Measurements from ENCODE around the gene ABCA2. TPM values are rescaled to one million over a fixed set of nuclear protein-coding genes. Genes with fewer than 3 reads are reported as not detected.

Gene ABCA2
- total RNA-seq, 1 donor from 2014 or later, result 102 TPM

DNA sequence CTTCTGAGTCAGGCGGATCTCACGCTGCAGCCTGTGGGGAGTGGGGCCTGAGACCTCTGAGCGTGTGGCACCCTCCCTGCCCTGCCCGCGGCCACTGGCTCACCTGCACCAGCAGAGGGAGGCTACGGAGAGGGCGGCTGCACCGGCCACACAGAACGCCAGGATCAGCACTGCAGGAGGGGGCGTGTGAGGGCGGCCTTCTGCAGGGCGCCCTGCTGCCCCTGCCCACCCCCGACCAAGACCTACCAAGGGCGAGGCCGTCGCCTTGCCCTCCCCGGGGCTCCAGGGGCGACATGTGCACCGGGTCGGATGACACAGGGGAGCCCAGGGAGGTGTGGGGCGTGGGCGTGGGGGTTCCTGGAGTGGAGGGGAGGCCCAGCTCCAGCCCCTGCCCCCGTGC, 12.5 kb upstream of the ABCA2 start:
- Histone ChIP-seq H3K27ac (no peak overlapping the region), H3K27me3 (no peaks in the 10 kb centered on the region), H3K9me3 (no peaks in the 10 kb centered on the region), H3K36me3 (peaks cover 18 to 27% of the 10 kb centered on the region in 2 donors), H3K4me3 (no peak overlapping the region), H3K4me1 (peaks cover 5 to 12% of the 10 kb centered on the region in 2 donors)
- TF ChIP-seq, protein P1, sequence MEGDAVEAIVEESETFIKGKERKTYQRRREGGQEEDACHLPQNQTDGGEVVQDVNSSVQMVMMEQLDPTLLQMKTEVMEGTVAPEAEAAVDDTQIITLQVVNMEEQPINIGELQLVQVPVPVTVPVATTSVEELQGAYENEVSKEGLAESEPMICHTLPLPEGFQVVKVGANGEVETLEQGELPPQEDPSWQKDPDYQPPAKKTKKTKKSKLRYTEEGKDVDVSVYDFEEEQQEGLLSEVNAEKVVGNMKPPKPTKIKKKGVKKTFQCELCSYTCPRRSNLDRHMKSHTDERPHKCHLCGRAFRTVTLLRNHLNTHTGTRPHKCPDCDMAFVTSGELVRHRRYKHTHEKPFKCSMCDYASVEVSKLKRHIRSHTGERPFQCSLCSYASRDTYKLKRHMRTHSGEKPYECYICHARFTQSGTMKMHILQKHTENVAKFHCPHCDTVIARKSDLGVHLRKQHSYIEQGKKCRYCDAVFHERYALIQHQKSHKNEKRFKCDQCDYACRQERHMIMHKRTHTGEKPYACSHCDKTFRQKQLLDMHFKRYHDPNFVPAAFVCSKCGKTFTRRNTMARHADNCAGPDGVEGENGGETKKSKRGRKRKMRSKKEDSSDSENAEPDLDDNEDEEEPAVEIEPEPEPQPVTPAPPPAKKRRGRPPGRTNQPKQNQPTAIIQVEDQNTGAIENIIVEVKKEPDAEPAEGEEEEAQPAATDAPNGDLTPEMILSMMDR (IDR thresholded peaks at IDR 0.05), result no peak
- DNase-seq (ENCODE audit: low spot score in 2 of 2), result no peak
- intact Hi-C loops (cut with DNase I), result no loop called here

DNA sequence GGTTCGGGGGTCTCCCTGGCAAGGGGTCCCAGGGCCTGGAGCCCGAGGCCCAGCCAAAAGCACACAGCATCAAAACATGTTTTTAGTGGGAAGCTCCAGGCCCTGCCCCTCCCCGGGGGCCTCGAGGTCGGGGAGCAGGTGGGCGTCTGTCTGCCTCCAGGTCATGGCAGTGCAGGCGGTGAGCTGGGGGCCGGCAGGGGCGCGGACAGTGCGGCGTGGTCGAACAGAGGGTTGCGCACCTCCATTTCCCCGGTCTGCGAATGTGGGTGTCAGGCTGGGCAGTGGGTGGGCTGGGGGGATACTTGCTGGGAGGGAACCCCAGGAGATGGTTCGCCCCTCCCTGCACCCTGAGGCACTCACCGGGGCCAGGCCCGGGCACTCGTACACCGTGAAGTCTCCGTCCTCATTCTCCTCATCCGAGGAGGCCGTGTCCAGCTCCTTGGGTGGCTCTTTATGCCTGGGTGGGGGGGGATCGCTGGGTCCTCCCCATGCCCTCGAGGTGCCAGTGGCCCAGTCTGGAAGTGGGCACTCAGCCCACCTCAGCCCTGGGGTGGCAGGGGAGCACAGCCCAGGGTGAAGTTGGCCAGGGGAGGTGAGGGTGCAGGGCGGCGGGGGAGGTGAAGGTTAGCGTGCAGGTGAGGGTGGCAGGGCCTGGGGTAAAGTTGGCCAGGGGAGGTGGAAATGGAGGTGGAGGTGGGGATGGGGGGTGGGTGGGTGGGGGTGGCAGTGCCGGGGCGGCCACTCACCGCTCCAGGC, 11.8 kb upstream of the ABCA2 start:
- DNase-seq (ENCODE audit: low spot score in 2 of 2), result no peak

GRCh38 chr9:137038916-137039315, 10.9 kb upstream of the ABCA2 start:
- intact Hi-C loops (cut with DNase I), result no loop called here
- H3K36me3 ChIP-seq, result peaks cover 18 to 27% of the 10 kb centered on the region in 2 donors
- TF ChIP-seq, protein P1 (IDR thresholded peaks at IDR 0.05), result no peak

More for the DNA sequence above, 11.8 kb upstream of the ABCA2 start:
- Histone ChIP-seq H3K27me3 (no peaks in the 10 kb centered on the region), H3K4me3 (no peak overlapping the region), H3K36me3 (peaks cover 18 to 27% of the 10 kb centered on the region in 2 donors), H3K4me1 (peaks cover 2 to 12% of the 10 kb centered on the region in 2 donors), H3K9me3 (no peaks in the 10 kb centered on the region), H3K27ac (no peak overlapping the region)
- intact Hi-C loops (cut with DNase I), result no loop called here
- TF ChIP-seq, protein P1 (IDR thresholded peaks at IDR 0.05), result no peak

GRCh38 chr9:137037483-137037882, 9.4 kb upstream of the ABCA2 start:
- DNase-seq (ENCODE audit: low spot score in 2 of 2), result no peak
- no peaks in the 10 kb centered on the region for H3K27me3 ChIP-seq
- intact Hi-C loops (cut with DNase I), result no loop called here
- no peaks in the 10 kb centered on the region for H3K9me3 ChIP-seq
- peaks cover 0 to 7% of the 10 kb centered on the region in 2 donors for H3K4me1 ChIP-seq
- no peak overlapping the region for H3K27ac ChIP-seq
- peaks cover 18 to 27% of the 10 kb centered on the region in 2 donors for H3K36me3 ChIP-seq
- TF ChIP-seq, protein P1 (IDR thresholded peaks at IDR 0.05), result no peak
- no peak overlapping the region for H3K4me3 ChIP-seq

More at GRCh38 chr9:137038916-137039315, 10.9 kb upstream of the ABCA2 start:
- Histone ChIP-seq H3K4me1 (peaks cover 0 to 7% of the 10 kb centered on the region in 2 donors), H3K27me3 (no peaks in the 10 kb centered on the region), H3K4me3 (no peak overlapping the region), H3K27ac (no peak overlapping the region), H3K9me3 (no peaks in the 10 kb centered on the region)
- no peak for DNase-seq (ENCODE audit: low spot score in 2 of 2)

GRCh38 chr9:137037035-137037434, 9.0 kb upstream of the ABCA2 start:
- intact Hi-C loops (cut with DNase I), result no loop called here

More at GRCh38 chr9:137037035-137037434, 9.0 kb upstream of the ABCA2 start:
- no peak overlapping the region for H3K27ac ChIP-seq
- no peak for DNase-seq (ENCODE audit: low spot score in 2 of 2)
- no peaks in the 10 kb centered on the region for H3K27me3 ChIP-seq
- peaks cover 18 to 27% of the 10 kb centered on the region in 2 donors for H3K36me3 ChIP-seq
- H3K4me1 ChIP-seq, result peaks cover 0 to 7% of the 10 kb centered on the region in 2 donors
- H3K9me3 ChIP-seq, result no peaks in the 10 kb centered on the region
- TF ChIP-seq, protein P1 (IDR thresholded peaks at IDR 0.05), result no peak
- H3K4me3 ChIP-seq, result no peak overlapping the region

Data from ascending aorta (tissue), 2 donors.